NCI-H2227 (cell line): ENCODE measurements around the gene SMIM24.
"Not testable (repeated sequence)": the region's sequence is repeated elsewhere in the genome, so short reads cannot be mapped to it uniquely, and the experiment has no call there.

Experiments
- DNase-seq: peaks from one replicate; lab custom pipeline; 2025; ENCODE audit not compliant: unreplicated experiment; lab: John Stamatoyannopoulos, UW

SMIM24 gene

GRCh38 chr19:3440082-3440481, 40.2 kb downstream of the SMIM24 start:
- no peak for DNase-seq

GRCh38 chr19:3434630-3435553, 45.4 kb downstream of the SMIM24 start:
- peak; percentile 93 for DNase-seq

DNA sequence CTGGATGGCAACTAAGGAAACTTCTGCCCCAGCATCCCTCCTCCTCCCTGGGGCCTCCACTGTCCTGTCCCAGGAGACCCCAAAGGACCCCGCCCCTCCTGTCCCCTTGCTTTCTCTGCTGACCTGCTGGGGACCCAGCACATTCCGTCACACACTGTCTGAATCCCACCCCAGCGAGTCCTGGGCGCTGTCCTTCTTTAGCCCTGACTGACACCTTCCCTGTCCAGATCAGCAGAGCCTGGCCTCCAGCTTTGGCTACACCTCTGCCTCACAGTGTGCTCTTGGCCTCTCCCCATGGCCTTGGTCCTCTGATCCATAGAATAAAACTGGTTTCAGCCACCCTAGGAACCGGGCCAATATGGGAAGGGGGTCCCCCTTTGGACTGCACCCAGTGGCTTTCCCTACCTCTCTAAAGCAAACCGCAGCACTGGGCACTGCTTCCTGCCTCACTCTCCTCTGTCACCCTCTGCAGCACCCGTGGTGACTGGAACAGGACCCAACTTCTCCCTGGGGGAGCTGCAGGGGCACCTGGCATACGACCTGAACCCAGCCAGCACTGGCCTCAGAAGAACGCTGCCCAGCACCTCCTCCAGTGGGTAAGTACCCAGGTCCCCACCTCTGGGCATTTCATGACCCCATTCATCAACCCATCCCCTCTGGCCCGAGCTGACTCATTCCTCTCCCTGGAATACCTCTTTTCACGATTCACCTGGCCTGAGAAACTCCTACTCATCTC, 46.4 kb downstream of the SMIM24 start:
- DNase-seq: no peak

DNA sequence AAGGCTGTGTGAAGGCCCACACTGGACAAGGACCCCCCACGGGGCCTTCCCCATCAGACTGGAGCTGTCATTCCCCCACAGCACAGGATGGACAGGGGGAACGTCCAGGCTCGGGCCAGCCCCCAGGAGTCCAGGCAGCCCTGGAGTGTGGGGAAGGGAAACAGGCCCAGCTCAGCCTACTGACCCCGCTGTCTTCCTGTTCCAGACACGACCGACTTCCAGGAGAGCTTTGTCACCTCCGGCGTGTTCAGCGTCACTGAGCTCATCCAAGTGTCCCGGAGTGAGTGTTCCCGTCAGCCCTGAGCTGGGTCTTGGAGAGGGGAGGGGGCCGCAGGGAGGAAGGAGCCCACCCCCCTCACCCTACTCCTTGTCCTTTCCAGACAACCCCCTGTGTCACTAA, 47.0 kb downstream of the SMIM24 start:
- DNase-seq: no peak

DNA sequence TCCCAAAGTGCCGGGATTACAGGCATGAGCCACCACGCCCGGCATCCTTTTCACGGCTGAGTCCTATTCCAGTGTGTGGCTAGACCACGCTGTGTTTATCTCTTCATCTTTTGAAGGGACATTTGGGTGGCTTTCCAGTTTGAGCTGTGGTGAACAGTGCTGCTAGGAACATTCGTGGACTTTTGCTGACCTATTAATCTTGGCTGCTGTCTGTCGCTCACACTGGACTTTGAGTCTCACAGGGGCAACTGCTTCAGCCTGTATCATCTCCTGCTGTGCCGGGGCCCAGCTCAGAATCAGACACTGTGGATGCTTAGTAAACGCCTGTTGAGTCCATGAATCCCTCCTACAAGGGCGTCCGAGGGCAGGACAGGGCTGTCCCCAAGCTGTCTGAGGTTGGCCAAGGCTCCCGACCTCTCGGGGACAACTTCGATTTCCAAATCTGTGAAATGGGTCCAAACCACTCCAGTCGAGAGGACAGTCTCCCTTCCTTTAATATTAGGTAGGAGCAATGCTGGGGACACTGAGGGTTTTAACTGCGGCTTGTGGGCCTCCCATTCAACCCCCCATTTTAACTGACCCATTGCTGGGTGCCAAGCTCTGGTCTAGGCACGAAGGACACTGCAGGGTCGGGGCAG, 48.4 kb downstream of the SMIM24 start:
- DNase-seq: no peak

GRCh38 chr19:3430366-3430680, 50.0 kb downstream of the SMIM24 start:
- DNase-seq: not testable (repeated sequence)

GRCh38 chr19:3426433-3426832, 53.9 kb downstream of the SMIM24 start:
- DNase-seq: no peak
